Natural killer cell (primary cell): ENCODE measurements around the gene RGS12. TPM values are rescaled to one million over a fixed set of nuclear protein-coding genes. Genes with fewer than 3 reads are reported as not detected.

Source experiments
- ATAC-seq, 3 donors: fragments of 150-1000 bp in 2 of 3; fragments of 200-7000 bp in 1 of 3; cut with Tn5 transposase; 1 replicate in 1 of 3; 2 replicates in 2 of 3; pipeline ENCODE4 v1.10.0; 2021; ENCODE audit warnings: mild to moderate bottlenecking in 2 of 3, moderate library complexity in 2 of 3
- DNase-seq, 2 donors: peaks; one replicate each; pipeline versions ENCODE4 v3.0.0 to v3.0.0-alpha.2; 2013 to 2021; ENCODE audit warnings: mixed read lengths in 1 of 2
- H3K27ac ChIP-seq: one replicate; pipeline ENCODE4 v1.5.1; 2013; ENCODE audit warnings: mild to moderate bottlenecking, low read length
- H3K27me3 ChIP-seq: one replicate; pipeline ENCODE4 v1.6.1; 2013; ENCODE audit warnings: low read length; ENCODE audit not compliant: control insufficient read depth, insufficient read depth
- H3K36me3 ChIP-seq: one replicate; pipeline ENCODE4 v1.6.1; 2013; ENCODE audit warnings: low read length; ENCODE audit not compliant: control insufficient read depth, insufficient read depth
- H3K4me1 ChIP-seq: one replicate; pipeline ENCODE4 v1.6.1; 2013; ENCODE audit warnings: low read length; ENCODE audit not compliant: control insufficient read depth, insufficient read depth
- H3K4me3 ChIP-seq: one replicate; pipeline ENCODE4 v1.5.1; 2013; ENCODE audit warnings: low read length
- H3K9me3 ChIP-seq: one replicate; pipeline ENCODE4 v1.6.1; 2013; ENCODE audit warnings: low read length; ENCODE audit not compliant: control insufficient read depth, insufficient read depth
- H3K27ac Mint-ChIP-seq, 2 donors: one replicate each; pipeline ENCODE4 v1.8.0; 2022; ENCODE audit warnings: mild to moderate bottlenecking in 2 of 2, mixed read lengths in 2 of 2, moderate library complexity in 1 of 2
- H3K27me3 Mint-ChIP-seq, 2 donors: one replicate each; pipeline ENCODE4 v1.8.0; 2022; ENCODE audit warnings: low read depth in 2 of 2, mixed read lengths in 2 of 2
- H3K36me3 Mint-ChIP-seq: one replicate; pipeline ENCODE4 v1.8.0; 2022; ENCODE audit warnings: mixed read lengths
- H3K4me1 Mint-ChIP-seq, 2 donors: one replicate each; pipeline ENCODE4 v1.8.0; 2022; ENCODE audit warnings: mixed read lengths in 2 of 2
- H3K4me3 Mint-ChIP-seq: one replicate; pipeline ENCODE4 v1.8.0; 2022; ENCODE audit warnings: mild to moderate bottlenecking, moderate library complexity, mixed read lengths
- H3K9me3 Mint-ChIP-seq, 2 donors: one replicate each; pipeline ENCODE4 v1.8.0; 2022; ENCODE audit warnings: mixed read lengths in 2 of 2
- CTCF ChIP-seq: fragments of 200-600 bp; IDR thresholded peaks from one replicate; pipeline ENCODE4 v1.8.0; 2022; ENCODE audit warnings: antibody characterized with exemption
- WGBS: methylation state at CpG from one replicate; pipeline ENCODE4 v1.1.7; 2013; ENCODE audit warnings: missing lambda C conversion rate; ENCODE audit not compliant: insufficient coverage; 5-methylcytosine and 5-hydroxymethylcytosine counted together
- intact Hi-C: fragments of 100-400 bp; cut with micrococcal nuclease; formaldehyde crosslinking; loops from one replicate; pipeline ENCODE4 v1.14.2; 2022
- total RNA-seq, 4 donors: library from RNA; stranded (reverse); fragments of 120-200 nt in 1 of 4; gene quantifications; one replicate each; pipeline versions ENCODE4 v1.2.3 to v1.2.4, GENCODE V29; 2013 to 2022

RGS12 gene
- total RNA-seq, 3 donors from 2014 or later (not counting 1 experiment from before 2014, with no cell fraction given): 10.5 to 12.3 (median 10.6) TPM

GRCh38 chr4:3331511-3332394, 38.9 kb downstream of the RGS12 start:
- Histone ChIP-seq H3K4me1 (no peaks in the 10 kb centered on the region), H3K27ac (no peak overlapping the region), H3K9me3 (no peaks in the 10 kb centered on the region), H3K36me3 (no peaks in the 10 kb centered on the region), H3K4me3 (no peak overlapping the region), H3K27me3 (no peaks in the 10 kb centered on the region)
- Mint-ChIP-seq H3K27me3 (no peaks in the 10 kb centered on the region), H3K27ac (no peak overlapping the region), H3K4me3 (no peak overlapping the region), H3K4me1 (peaks cover 0 to 4% of the 10 kb centered on the region in 2 donors), H3K36me3 (no peaks in the 10 kb centered on the region), H3K9me3 (no peaks in the 10 kb centered on the region)
- DNase-seq (no peak), ATAC-seq (no peak)
- TF ChIP-seq CTCF: no peak
- WGBS: 90% methylated on average over 23 of the region's 23 CpGs
- intact Hi-C loops: no loop called here

GRCh38 chr4:3332498-3332897, 39.7 kb downstream of the RGS12 start:
- Mint-ChIP-seq H3K4me1 (peaks cover 0 to 4% of the 10 kb centered on the region in 2 donors), H3K4me3 (no peak overlapping the region), H3K27ac (no peak overlapping the region), H3K9me3 (no peaks in the 10 kb centered on the region), H3K36me3 (no peaks in the 10 kb centered on the region), H3K27me3 (no peaks in the 10 kb centered on the region)
- Histone ChIP-seq H3K4me1 (no peaks in the 10 kb centered on the region), H3K9me3 (no peaks in the 10 kb centered on the region), H3K27me3 (no peaks in the 10 kb centered on the region), H3K27ac (no peak overlapping the region), H3K36me3 (no peaks in the 10 kb centered on the region), H3K4me3 (no peak overlapping the region)
- intact Hi-C loops: no loop called here
- DNase-seq (no peak), ATAC-seq (no peak)
- 86% methylated on average over 9 of the region's 9 CpGs for WGBS
- no peak for TF ChIP-seq CTCF

GRCh38 chr4:3334316-3334715, 41.5 kb downstream of the RGS12 start:
- no peak for TF ChIP-seq CTCF
- Histone ChIP-seq H3K27me3 (no peaks in the 10 kb centered on the region), H3K36me3 (no peaks in the 10 kb centered on the region), H3K9me3 (no peaks in the 10 kb centered on the region), H3K27ac (no peak overlapping the region), H3K4me1 (no peaks in the 10 kb centered on the region), H3K4me3 (no peak overlapping the region)
- DNase-seq (no peak), ATAC-seq (no peak)
- Mint-ChIP-seq H3K27ac (no peak overlapping the region), H3K36me3 (no peaks in the 10 kb centered on the region), H3K27me3 (no peaks in the 10 kb centered on the region), H3K4me3 (no peak overlapping the region), H3K9me3 (no peaks in the 10 kb centered on the region), H3K4me1 (peaks cover 0 to 4% of the 10 kb centered on the region in 2 donors)
- intact Hi-C loops: no loop called here
- 81% methylated on average over 2 of the region's 3 CpGs for WGBS

- no peaks in the 10 kb centered on the region for H3K9me3 Mint-ChIP-seq
- Histone ChIP-seq H3K27ac (no peak overlapping the region), H3K9me3 (no peaks in the 10 kb centered on the region), H3K36me3 (no peaks in the 10 kb centered on the region), H3K4me3 (no peak overlapping the region), H3K4me1 (no peaks in the 10 kb centered on the region), H3K27me3 (no peaks in the 10 kb centered on the region)
- H3K27ac Mint-ChIP-seq: no peak overlapping the region
- no peak overlapping the region for H3K4me3 Mint-ChIP-seq
- no peak for TF ChIP-seq CTCF
- intact Hi-C loops: no loop called here
- DNase-seq (no peak), ATAC-seq (no peak)
- H3K4me1 Mint-ChIP-seq: peaks cover 0 to 4% of the 10 kb centered on the region in 2 donors
- 65% methylated on average over 10 of the region's 10 CpGs for WGBS
- H3K36me3 Mint-ChIP-seq: no peaks in the 10 kb centered on the region
- H3K27me3 Mint-ChIP-seq: no peaks in the 10 kb centered on the region
These were observed 42.6 kb downstream of the RGS12 start for GRCh38 chr4:3335385-3335784.
